CD1c-positive myeloid dendritic cell (primary cell): Measurements from ENCODE around the gene RNF130.
A peak's percentile ranks its signal among the peaks of the same experiment; 100 is the strongest.

Experiments
- DNase-seq: peaks from one replicate; pipeline ENCODE4 v3.0.0-alpha.2; 2016; ENCODE audit errors: extremely low spot score

RNF130 gene, protein sequence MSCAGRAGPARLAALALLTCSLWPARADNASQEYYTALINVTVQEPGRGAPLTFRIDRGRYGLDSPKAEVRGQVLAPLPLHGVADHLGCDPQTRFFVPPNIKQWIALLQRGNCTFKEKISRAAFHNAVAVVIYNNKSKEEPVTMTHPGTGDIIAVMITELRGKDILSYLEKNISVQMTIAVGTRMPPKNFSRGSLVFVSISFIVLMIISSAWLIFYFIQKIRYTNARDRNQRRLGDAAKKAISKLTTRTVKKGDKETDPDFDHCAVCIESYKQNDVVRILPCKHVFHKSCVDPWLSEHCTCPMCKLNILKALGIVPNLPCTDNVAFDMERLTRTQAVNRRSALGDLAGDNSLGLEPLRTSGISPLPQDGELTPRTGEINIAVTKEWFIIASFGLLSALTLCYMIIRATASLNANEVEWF

GRCh38 chr5:180071531-180072255 is at the start of gene RNF130:
Gene RNF130 (minus strand): TSS chr5:180071759. CDS start chr5:180071702, 57 bp downstream.
- DNase-seq, result peak; percentile 97

DNA sequence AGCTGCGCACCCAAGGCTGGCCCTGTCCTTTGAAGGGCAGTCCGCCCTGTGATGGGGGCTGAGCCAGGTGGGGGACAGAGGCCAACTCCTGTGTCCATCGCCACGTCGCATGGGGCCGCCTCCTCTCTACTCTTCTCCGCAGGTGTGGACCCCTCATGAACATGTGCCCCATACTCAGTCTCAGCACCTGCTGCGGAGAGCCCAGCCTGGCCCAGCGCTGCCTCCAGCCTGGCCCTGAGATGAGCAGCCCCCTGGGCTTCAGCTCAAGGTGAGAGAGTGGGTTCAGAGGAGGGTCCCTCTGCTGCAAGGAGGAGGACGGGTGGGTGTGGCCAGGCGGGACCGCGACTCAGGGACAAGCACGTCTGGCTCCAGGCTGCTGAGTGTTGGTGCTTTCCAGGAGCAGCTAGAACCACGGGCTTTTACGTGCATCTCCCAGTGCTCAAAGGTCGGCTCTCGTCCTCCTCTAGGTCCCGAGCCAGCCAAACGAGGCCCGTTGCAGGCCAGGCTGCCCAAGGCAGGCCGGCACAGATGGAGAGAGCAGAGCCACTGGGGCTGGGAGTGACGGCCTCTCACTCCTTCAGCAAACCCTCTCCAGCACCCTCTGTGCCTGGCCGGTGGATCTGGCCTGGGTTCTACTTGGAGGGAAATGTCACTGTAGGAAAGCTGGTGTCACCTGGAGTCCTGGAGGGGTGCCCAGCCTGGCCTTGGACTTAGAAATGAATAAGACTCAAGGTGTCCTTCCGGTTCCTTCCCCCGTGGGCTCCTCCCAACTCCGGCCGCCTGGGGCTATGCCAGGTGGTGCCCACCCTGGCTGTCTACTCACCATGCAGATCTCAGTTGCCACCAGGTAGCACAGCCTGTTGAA is 48.9 kb upstream of the RNF130 start:
- no peak for DNase-seq

DNA sequence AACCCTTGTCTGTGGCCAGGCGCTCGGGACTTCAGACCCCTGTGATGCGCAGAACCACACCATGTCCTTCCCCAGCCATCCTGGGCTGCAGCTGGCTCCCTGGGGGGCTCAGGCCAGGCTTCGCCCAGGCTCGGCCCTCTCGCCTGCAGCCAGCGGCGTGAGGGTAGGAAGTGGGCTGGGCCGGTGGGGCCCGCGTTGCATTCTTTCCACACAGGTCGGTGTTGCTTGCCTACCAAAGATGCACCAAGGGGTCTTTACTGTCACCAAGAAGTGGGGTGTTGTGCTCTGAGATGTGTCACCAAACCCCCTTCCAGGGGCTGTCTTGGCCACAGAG is 48.3 kb upstream of the RNF130 start:
- DNase-seq, result no peak

DNA sequence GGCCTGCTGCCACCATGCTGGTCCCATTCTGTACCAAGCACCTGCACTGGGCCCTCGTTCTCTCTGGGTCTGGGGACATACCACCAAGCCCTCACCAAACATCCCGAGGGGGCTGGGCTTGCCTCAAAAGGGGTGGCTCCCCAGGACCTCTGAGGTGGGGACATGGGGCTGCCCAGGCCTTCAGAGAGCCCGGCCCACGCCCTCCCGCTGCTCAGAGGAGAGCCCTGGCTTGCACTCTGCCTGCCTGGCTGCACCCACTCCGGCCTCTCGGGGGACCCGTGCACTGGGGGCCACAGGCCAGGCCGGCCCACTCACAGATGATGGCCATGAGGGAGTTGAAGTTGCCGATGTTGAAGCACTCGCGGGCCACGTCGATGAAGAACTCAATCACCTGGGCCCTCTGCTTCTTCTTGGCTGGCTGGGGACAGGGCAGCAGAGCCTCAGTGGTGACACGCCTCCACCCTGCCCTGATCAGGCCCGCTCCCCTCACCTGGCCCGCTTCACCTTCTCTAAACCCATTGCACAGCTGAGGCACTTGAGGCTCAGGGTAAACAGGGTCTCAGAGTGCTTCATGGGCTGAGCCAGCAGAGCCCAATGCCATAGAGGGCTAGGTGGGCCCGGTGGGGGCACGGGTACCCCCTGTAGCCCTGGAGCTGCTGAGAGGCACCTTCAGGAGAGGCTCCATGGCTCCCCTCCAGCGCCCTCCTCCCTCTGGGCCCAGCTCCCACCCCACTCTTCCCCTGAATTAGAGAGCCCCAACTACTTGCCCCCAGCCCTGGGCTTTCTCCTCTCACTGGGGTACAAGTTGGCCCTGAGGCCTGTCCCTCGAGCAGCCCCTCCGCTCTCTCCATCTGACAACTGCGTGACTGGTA is 47.7 kb upstream of the RNF130 start:
- no peak for DNase-seq

DNA sequence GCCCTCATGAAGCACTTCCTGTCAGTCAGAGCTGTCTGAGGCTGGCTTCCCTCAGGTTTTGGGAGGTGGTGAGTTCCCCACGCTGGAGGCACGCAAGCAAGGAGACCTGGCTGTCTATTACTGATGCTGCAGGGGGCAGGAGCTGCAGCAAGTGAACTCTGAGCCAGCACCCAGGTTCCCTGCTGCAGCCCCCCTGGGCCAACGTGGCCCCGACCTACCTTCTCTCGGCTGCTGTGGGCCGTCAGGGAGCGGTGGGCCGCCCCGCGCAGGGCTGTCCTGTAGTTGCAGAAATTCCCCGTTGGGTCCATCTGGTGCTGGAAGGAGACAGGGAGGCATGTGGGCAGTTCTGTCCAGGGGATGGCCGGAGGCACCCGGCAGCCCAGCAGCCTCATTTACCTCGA is 46.8 kb upstream of the RNF130 start:
- no peak for DNase-seq

DNA sequence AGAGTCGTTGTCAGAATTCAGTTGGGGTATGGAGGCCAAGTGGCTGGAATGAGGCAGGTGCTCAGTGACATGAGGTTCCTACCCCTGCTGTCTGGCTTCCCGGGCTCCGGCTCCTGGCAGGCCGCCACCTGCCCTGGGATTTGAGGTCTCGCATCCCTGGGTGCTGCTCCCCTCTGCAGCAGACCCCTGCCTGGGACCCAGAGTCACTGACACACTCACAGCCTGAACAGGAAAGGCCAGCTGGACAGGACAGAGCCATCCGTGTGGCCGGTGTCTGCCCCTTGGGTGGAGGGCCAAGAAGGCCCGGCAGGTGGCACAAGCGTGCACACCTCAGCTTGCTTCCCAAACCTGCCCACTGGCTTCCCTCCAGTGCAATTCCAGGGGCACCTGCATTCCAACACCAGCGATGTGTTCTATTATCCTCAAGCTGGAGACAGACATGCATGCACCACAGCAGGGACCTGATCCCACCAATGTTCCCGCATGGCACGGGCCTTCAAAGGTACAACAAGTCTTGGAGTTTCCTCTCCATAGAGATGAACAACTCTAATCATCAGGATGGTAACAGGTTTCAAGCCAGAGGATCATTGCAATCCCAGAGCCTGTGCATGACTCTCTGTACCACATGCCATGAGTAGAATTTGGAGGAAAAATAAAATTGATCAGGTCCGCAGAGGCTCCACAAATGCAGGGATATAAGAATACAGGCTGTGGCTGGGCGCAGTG is 45.6 kb upstream of the RNF130 start:
- no peak for DNase-seq

GRCh38 chr5:180116077-180116999 is 44.8 kb upstream of the RNF130 start:
- DNase-seq, result no peak

GRCh38 chr5:180115326-180116076 is 43.9 kb upstream of the RNF130 start:
- no peak for DNase-seq

- DNase-seq, result no peak
Measured at GRCh38 chr5:180114304-180115003, 42.9 kb upstream of the RNF130 start.

GRCh38 chr5:180113660-180114303 is 42.2 kb upstream of the RNF130 start:
- DNase-seq, result no peak

GRCh38 chr5:180112181-180112861 is 40.8 kb upstream of the RNF130 start:
- DNase-seq, result no peak

- DNase-seq, result no peak
Measured at GRCh38 chr5:180111273-180112002, 39.9 kb upstream of the RNF130 start.

- no peak for DNase-seq
Measured at GRCh38 chr5:180109920-180110319, 38.4 kb upstream of the RNF130 start.

DNA sequence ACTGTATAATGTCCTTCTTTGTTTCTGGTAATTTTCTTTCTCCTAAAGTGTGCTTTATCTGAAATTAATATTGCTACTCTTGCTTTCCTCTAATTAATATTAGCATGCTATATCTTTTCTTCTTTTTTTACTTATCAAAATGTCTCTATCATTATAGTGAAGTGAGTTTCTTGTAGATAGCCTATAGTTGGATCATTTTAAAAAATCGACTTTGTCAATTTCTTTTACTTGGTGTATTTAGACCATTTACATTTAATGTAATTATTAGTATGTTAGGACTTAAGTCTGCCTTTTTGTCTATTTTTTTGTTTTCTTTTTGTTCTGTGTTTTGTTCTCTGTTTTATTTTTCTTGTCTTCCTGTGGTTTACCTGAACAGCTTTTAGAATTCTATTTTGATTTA is 35.4 kb upstream of the RNF130 start:
- DNase-seq, result no peak

DNA sequence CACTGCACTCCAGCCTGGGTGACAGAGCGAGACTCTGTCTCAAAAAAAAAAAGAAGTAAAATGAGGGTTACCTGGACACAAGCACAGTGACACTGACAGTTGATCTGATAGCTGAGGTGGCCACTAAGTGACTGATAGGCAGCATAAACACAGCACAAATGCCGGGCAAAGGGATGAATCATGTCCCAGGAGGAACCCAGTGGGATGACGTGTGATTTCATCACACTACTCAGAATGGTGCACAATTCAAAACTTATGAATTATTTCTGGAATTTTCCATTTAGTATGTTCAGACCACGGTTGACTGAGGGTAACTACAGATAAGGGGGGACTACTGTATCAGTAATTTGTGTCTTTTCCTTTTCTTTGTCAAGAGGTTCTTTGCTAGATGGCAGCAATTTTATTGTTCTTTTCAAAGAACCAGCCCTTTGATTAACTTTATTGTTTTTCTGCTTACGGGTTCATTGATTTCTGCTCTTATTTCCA is 34.3 kb upstream of the RNF130 start:
- DNase-seq, result peak; percentile 46

GRCh38 chr5:180104168-180104530 is 32.6 kb upstream of the RNF130 start:
- no peak for DNase-seq
